IPS-11a (cell line): ENCODE results near the gene ST6GAL1.
"Not testable (repeated sequence)": the region's sequence is repeated elsewhere in the genome, so short reads cannot be mapped to it uniquely, and the experiment has no call there.

Experiments used
- H3K4me3 ChIP-seq: one replicate; pipeline ENCODE4 v1.5.1; 2013; ENCODE audit warnings: low read depth, low read length, control low read depth

Gene ST6GAL1

DNA sequence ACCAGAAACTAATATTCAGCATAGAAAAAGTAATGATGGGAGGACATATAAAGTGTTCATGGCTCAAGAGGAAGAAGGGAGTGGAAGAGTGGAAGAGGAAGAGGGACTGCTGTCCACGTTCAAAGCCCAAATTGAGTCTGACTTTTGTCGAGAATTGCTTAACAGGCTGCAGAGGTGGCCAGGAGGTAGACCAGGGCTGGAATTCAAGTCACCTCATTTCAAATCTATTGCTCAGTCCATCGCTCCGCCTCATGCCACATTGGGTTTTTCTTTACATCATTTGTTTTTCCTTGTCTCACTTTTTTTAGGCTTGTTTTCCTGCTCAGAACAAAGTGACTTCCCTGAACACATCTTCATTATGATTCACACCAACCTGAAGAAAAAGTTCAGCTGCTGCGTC, 112.0 kb downstream of the ST6GAL1 start:
- H3K4me3 ChIP-seq = no peak overlapping the region

- no peak overlapping the region for H3K4me3 ChIP-seq
Observed at GRCh38 chr3:187042874-187043458, 112.6 kb downstream of the ST6GAL1 start.

- no peak overlapping the region for H3K4me3 ChIP-seq
Observed at GRCh38 chr3:187044206-187044605, 113.9 kb downstream of the ST6GAL1 start.

DNA sequence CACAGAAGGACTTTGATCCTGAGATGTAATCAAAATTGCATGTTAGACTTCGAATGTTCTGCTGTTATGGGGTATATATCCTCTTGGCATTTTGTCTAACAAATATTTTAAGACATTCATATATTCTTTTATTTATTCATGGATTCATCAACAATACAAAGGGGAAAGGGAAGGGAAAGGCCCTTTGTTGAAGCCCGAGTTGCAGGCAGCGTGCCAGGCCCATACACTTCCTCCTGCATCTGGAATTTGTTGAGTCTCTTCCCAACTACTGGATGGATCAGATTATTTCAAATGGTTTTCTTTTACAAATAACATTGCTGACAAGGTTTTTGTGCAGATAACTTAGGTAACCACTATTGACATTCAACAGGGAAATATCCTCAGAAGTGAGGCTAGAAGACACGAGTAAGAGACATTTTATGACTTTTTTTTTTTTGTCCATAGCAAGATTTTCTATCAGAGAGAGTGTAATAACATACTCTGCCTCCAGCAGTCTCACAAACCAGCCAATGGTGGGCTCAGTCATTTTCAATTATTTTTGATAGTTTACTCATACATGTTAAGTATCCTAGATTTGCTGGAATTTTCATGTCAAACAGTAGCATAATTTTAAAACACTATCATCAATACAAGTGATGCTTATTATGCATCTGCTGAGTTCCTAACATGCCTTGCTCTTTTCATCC, 114.7 kb downstream of the ST6GAL1 start:
- H3K4me3 ChIP-seq = no peak overlapping the region

DNA sequence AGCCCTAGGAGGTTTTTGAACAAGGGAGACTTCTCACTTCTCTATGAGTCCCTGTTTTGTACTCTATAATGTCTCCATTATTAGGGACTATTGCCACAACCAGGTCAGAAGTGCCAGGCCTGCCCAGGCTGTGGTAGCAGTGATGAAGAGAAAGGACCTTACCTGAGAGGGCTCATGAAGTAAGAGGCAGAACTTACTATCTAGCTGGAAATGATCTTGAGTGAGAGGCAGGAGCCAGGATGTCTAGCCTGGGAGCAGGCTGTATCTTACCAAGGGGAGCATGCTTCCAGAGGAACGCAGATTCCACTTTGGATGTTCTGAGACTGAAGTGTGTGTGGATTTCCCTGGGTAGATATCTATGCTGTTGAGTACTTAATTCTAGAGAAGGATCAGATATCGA, 115.7 kb downstream of the ST6GAL1 start:
- H3K4me3 ChIP-seq = no peak overlapping the region

- H3K4me3 ChIP-seq = no peak overlapping the region
Observed at GRCh38 chr3:187049462-187050101, 119.3 kb downstream of the ST6GAL1 start.

DNA sequence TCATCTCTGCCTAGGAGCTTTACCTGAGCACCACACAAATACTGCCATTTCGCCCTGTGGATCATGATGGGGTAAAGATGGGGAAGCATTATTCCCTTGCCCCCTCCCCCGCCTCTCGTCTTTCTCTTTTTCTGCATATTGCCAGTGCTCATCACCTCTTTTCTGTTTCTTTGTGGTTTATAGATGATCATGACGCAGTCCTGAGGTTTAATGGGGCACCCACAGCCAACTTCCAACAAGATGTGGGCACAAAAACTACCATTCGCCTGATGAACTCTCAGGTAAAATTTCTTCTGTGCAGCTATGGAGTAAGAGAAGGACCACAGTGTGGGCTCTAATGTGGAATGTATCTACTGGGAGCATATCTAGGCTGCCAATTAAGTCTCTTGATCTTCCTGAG, 120.7 kb downstream of the ST6GAL1 start:
- H3K4me3 ChIP-seq = no peak overlapping the region

GRCh38 chr3:187051724-187052366, 121.5 kb downstream of the ST6GAL1 start:
- no peak overlapping the region for H3K4me3 ChIP-seq

DNA sequence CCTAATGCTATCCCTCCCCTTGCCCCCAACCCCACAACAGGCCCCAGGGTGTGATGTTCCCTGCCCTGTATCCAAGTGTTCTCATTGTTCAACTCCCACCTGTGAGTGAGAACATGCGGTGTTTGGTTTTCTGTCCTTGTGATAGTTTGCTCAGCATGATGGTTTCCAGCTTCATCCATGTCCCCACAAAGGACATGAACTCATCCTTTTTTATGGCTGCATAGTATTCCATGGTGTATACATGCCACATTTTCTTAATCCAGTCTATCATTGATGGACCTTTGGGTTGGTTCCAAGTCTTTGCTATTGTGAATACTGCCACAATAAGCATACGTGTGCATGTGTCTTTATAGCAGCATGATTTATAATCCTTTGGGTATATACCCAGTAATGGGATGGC, 122.1 kb downstream of the ST6GAL1 start:
- H3K4me3 ChIP-seq = not testable (repeated sequence)

GRCh38 chr3:187054433-187054832, 124.1 kb downstream of the ST6GAL1 start:
- H3K4me3 ChIP-seq = not testable (repeated sequence)

GRCh38 chr3:187057803-187058202, 127.5 kb downstream of the ST6GAL1 start:
- H3K4me3 ChIP-seq = not testable (repeated sequence)

DNA sequence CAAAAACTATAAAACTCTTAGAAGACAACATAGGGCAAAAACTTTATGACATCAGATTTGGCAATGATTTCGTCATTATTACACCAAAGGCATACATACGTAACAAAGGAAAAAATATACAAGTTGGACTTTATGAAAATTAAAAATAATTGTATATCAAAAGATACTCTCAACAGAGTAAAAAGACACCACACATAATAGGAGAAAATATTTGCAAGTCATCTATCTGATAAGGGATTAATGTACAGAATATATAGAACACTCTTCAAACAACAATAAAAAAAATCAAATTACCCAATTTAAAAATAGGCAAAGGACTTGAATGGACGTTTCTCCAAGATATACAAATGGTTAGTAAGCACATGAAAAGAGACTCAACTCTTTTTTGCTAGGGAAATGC, 131.4 kb downstream of the ST6GAL1 start:
- no peak overlapping the region for H3K4me3 ChIP-seq

DNA sequence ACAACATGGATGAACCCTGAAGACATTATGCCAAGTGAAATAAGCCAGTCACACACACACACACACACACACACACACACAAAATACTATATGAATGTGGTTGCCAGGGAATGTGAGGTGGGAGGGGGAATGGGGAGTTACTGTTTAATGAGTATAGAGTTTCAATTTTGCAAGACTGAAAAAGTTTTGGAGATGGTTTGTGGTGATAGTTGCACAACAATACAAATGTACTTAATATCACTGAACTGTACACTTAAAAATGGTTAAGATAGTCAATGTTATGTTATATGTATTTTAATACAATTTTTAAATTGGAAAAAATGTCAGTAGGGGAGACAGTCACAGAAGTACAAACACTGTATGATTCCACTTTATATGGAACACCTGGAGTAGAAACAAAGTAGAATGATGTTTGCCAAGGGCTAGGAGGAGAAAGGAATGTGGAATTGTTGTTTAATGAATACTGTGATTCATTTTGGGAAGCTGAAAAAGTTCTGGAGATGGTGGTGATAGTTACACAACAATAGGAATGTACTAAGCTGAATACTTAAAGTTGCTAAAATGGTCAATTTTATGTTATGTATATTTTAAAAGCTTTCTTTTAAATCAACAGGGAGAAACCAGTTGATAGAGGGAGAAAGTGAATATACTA, 132.3 kb downstream of the ST6GAL1 start:
- no peak overlapping the region for H3K4me3 ChIP-seq

DNA sequence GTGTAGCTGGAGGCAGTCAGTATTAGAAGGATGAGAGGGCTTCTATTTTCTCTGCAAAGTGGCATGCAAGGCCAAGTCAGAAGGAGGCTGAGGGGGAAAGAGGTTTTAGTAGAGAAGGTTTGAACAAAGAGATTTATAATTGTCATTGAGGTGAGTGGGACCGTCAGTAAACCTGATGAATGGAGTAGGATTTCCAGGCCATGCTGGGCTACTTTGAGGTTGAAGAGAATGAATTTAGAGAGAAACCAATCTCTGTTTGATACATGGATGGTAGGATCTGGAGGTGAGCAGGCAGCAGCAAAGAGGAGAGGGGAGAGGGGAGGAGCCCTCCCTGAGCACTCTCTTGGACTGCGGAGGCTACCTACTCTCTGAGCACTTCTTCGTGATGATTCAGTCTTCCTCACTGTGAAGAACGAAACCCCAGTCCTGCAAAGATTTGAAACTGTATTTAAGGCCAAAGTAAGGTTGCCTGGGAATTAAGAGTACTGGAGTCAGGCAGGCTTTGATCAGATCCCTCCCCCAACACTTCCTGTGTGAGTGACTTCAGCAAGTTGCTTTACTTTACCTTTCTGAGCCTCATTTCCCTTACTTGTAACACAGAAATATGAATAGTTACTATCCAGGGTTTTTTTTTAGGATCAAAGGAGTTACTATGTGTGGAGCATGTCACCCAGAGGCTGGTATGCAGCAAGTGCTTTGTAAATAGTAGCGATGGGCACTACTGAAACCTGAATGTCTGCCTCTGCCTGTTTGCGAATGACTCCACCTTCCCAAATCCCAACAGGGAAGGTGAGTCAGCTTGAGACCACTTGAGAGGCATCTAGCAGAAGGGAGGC, 133.2 kb downstream of the ST6GAL1 start:
- no peak overlapping the region for H3K4me3 ChIP-seq

GRCh38 chr3:187064210-187065115, 134.1 kb downstream of the ST6GAL1 start:
- no peak overlapping the region for H3K4me3 ChIP-seq

DNA sequence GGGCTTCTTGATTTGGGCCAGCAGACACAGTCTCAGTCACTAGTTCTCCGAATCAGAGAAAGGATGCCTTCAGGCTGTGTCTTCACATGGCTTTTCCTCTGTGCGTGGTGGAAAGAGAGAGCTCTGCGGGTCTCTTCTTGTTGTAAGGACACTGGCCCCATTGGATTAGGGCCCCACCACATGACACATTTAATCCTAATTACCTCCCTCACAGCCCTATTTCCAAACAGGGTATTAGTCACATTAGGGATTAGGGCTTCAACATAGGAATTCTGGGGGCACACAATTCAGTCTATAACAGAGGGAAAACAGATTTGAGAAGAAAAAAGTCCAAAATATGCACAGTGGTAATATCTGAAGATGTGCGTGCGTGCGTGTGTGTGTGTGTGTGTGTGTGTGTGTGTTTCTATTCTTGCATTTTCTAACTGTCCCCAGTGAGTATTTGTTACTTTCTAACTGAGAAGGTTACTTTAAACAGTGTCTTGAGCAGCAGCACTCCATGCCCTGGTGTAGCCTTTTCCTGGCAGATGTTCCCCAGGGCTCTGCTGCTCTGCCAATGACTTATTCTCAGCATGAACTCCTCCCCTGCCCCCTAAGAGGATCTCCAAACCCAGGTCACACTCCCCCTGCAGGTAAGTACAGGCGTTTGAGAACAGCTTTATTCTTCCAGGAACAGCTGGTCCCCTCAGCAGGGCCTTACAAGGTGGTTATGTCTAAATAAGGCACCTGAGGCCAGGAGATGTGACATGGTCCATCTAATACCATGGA, 136.1 kb downstream of the ST6GAL1 start:
- H3K4me3 ChIP-seq = no peak overlapping the region

GRCh38 chr3:187068787-187069186, 138.5 kb downstream of the ST6GAL1 start:
- no peak overlapping the region for H3K4me3 ChIP-seq

GRCh38 chr3:187069857-187070516, 139.7 kb downstream of the ST6GAL1 start:
- no peak overlapping the region for H3K4me3 ChIP-seq
